Inflammatory macrophage treated with lipopolysaccharide for 1 hour (primary cell): ENCODE results near the gene NACAD.
A peak's percentile ranks its signal among the peaks of the same experiment; 100 is the strongest.
"Not testable (repeated sequence)": the region's sequence is repeated elsewhere in the genome, so short reads cannot be mapped to it uniquely, and the experiment has no call there.

ENCODE experiments used
- DNase-seq, 2 donors: peaks; one replicate each; pipeline ENCODE4 v3.0.0-alpha.2; 2020 to 2022

NACAD gene

GRCh38 chr7:45050198-45050597 lies 38.6 kb downstream of the NACAD start:
- DNase-seq, result no peak

- no peak for DNase-seq
Measured at GRCh38 chr7:45048748-45049147, 40.0 kb downstream of the NACAD start.

- peak; percentile 39 to 54 for DNase-seq
Measured at GRCh38 chr7:45044338-45044737, 44.4 kb downstream of the NACAD start.

GRCh38 chr7:45039106-45039505 lies 49.7 kb downstream of the NACAD start:
- DNase-seq, result no peak

GRCh38 chr7:45037876-45038275 lies 50.9 kb downstream of the NACAD start:
- no peak for DNase-seq

- no peak for DNase-seq
Measured at GRCh38 chr7:45036796-45037195, 52.0 kb downstream of the NACAD start.

GRCh38 chr7:45036317-45036716 lies 52.5 kb downstream of the NACAD start:
- DNase-seq, result no peak

- DNase-seq, result no peak
Measured at GRCh38 chr7:45035893-45036292, 52.9 kb downstream of the NACAD start.

GRCh38 chr7:45035371-45035770 lies 53.4 kb downstream of the NACAD start:
- no peak for DNase-seq

- DNase-seq, result not testable (repeated sequence)
Measured at GRCh38 chr7:45034710-45035109, 54.1 kb downstream of the NACAD start.

- no peak for DNase-seq
Measured at GRCh38 chr7:45033931-45034290, 54.9 kb downstream of the NACAD start.

- DNase-seq, result no peak
Measured at GRCh38 chr7:45033261-45033930, 55.4 kb downstream of the NACAD start.

GRCh38 chr7:45032421-45032820 lies 56.3 kb downstream of the NACAD start:
- DNase-seq, result no peak

GRCh38 chr7:45031829-45032228 lies 56.9 kb downstream of the NACAD start:
- no peak for DNase-seq
